GM12801 (cell line): Measurements from ENCODE around the gene ANKRD2.

Experiments
- TF ChIP-seq, protein P1 (sequence below): IDR thresholded peaks from one replicate; pipeline ENCODE4 v1.5.1; 2011; ENCODE audit warnings: control low read depth; ENCODE audit not compliant: insufficient read length; ENCODE audit errors: extremely low read depth

The ANKRD2 gene

DNA sequence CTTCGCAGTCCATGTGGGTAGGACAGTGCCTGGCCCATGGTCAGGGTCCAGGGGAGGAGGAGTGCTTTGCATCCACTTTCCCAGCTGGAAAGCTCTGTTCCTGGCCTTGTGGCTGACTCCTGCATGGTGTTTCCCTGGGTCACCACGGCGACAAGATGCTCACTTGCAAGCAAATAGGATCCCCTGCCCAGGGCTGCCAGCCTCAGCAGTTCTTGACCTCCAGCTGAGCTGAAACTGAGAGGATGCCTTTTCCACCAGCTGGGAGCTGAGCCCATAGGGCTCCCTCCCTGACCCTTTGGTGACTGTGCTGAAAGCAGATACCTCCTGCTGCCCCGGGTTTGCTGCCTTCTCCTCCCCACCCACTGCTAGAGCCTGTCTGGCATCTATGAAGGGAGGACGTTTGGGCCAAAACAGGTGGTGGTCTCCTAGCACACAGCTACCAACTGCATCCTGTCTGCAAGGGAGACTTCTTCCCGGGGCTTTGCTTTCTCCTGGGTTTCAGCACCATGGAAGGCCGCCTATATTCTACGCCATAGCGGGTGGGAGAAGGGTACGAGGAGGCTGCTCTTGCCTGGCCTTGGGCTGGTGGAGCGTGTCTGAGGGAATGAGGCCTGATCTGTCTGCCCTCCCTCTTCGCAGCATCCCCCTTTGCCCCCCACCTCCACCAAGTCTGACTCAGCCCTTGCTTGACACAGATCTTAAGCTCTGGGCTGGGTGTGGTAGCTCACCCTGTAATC lies 39.5 kb upstream of the ANKRD2 start:
- TF ChIP-seq, protein P1, sequence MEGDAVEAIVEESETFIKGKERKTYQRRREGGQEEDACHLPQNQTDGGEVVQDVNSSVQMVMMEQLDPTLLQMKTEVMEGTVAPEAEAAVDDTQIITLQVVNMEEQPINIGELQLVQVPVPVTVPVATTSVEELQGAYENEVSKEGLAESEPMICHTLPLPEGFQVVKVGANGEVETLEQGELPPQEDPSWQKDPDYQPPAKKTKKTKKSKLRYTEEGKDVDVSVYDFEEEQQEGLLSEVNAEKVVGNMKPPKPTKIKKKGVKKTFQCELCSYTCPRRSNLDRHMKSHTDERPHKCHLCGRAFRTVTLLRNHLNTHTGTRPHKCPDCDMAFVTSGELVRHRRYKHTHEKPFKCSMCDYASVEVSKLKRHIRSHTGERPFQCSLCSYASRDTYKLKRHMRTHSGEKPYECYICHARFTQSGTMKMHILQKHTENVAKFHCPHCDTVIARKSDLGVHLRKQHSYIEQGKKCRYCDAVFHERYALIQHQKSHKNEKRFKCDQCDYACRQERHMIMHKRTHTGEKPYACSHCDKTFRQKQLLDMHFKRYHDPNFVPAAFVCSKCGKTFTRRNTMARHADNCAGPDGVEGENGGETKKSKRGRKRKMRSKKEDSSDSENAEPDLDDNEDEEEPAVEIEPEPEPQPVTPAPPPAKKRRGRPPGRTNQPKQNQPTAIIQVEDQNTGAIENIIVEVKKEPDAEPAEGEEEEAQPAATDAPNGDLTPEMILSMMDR, result no peak

DNA sequence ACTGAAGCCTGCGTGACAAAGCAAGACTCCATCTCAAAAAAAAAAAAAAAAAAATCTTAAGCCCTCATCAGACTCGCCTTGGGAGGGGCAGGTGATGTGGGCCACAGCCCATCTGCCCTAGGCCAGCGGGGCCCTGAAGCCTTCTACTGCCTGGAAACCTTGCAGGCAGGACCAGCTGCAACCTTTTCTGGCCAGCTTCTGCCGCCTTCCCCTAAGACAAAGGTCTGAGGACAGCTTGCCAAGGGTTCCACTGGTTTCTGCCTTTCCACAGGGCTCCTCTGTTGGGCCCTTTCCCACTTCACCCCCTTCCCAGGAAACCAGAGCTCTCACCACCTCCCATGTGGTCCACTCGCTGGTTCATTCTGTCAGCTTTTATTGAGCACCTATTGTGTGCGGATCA lies 38.7 kb upstream of the ANKRD2 start:
- TF ChIP-seq, protein P1, result no peak

DNA sequence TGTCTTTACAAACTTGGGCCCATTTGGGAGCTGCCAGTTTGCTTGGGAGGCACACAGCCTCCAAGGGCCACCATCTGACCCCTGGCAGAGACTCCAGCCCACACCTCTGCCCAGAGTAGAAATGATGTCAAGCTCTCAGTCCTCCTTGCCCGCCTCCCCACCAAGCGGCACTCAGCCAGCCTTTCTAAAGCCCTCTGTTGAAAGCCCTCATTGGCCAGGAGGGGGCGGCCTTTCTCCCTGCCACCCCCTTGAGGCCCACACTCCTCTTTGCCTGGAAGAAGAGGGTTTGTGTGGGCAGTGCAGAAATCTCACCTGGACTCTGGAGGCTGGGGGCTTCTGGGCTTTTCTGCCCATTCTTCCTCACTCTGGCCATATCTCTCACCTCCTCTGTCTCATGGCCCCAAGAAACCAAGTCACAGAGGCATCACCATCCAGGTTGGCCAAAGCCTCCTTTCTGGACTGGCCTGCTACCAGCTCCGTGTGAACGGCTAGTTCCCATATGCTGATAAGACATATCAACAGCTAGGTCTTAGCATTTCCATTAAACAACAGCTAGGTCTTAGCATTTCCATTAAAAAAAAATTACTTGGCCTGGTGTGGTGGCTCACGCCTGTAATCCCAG lies 37.7 kb upstream of the ANKRD2 start:
- TF ChIP-seq, protein P1, result no peak

DNA sequence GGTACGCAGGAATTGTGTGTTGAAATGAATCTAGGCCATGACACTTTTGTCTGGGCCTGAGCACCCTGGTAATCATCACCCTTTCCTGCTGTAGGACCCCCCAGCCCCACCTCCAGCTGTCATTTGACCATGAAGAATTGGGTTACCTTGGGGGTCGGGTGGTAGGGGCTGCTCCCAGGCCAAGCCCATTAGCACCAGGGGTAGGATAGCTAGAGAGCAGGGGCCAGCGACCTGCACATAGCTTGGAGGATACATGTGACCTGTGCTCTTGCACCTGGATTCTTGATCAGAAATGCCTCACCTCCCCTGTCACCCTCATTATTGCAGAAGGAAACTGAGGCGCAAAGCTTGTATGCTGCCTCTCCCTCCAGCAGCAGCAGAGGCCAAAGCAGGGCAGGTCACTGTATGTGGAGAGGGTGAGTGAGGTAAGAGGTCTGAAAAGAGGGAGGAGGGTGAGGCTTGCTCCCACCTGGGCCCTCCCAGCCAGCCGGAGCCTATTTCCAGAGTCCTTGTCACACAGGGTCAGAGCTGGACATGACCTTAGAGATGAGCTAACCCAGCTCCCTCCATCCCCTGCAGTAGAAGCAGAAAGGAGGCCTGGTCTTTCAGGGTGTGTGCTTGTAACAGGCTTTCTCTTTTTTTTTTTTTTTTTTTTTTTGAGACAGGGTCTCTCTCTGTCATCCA lies 35.3 kb upstream of the ANKRD2 start:
- TF ChIP-seq, protein P1, result no peak

DNA sequence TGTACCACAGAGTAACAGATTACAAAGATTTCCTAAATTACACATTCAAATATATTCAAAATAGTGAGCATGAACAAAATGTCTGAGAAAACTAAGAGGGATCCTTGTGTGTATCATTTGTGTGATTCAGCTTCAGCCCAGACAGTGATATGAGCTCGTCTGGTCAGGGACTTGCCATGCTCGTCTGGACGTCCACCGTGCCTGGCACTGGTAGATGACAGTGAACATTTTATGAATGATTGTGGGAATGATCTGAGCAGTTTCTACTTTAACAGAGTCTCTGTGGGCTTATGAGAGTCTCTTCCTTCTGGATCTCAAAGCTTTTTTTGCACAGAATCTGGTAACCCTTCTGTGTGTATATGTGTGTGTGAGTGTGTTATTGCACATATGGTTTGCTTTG lies 34.2 kb upstream of the ANKRD2 start:
- TF ChIP-seq, protein P1, result no peak

DNA sequence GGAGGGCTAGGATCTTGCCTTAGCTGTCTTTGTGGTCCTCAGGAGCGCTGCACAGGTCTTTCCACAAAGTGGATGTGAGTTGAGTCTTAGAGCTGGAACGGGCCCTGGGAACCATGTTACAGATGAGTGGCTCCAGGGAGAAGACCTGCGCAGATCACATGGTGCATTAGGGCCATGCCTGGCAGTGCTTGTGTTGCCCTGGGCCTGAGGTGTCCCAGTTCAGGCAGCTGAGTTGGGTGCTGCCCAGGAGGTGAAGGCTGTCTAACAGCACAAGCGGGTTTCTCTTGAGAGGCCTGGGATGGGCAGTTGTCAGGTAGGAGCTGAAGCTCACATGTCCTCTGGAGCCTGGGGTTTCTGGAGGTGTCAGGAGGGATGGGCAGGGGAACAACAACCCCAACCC lies 33.7 kb upstream of the ANKRD2 start:
- TF ChIP-seq, protein P1, result no peak

DNA sequence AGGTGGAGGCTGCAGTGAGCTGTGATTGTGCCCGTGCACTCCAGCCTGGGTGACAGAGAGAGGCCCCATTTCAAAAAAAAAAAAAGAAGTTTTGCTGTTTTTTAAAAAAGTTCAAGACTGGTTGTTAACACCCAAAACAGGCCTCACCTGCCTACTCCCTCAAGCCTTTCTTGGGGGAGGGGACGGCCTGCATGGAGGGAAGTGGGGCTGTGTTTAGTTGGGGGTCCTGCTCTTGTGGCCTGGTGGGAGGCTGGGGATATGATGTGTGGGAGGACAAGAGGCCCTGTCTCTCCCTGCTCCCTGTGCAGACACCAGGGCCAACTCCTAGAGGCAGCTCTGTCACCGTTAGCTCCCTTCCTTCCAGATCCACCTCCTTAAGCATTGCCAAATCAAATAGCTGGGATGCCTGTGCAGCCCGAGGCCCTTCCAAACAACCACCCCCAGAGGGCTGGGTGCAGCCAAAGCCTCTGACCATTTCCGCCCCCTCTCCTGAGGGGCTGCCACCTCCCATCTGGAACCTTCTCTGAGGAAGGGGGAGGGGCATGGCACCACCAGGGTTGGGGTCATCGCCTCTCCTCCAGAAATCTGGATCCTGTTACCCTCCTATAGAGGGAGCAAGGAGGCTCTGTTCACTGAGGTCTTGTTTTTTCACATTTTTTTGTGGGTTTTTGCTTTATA lies 32.9 kb upstream of the ANKRD2 start:
- TF ChIP-seq, protein P1, result no peak
